NCI-H345 (cell line): ENCODE data around the gene SH3RF2.
"Not testable (repeated sequence)": the region's sequence is repeated elsewhere in the genome, so short reads cannot be mapped to it uniquely, and the experiment has no call there.

Experiments used
- DNase-seq: peaks from one replicate; lab custom pipeline; 2025; lab: John Stamatoyannopoulos, UW

SH3RF2 gene

DNA sequence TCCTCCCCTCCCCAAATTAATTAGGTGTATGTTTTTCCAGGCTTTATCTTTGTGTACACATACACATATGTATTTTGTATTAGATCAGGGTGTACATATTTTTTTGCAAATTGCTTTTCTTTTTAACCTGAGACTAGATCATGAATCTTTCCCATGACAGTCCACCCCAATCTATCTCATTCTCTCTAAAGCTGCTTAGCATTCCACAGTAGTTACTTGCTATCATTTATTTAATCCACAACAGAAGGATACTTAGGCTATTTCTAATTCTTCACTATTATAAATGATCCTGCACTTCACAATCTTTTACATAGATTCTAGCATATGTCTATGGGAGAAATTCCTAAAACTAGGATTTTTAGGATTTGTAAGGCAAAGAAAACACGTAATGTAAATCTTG, 43.9 kb downstream of the SH3RF2 start:
- no peak for DNase-seq

DNA sequence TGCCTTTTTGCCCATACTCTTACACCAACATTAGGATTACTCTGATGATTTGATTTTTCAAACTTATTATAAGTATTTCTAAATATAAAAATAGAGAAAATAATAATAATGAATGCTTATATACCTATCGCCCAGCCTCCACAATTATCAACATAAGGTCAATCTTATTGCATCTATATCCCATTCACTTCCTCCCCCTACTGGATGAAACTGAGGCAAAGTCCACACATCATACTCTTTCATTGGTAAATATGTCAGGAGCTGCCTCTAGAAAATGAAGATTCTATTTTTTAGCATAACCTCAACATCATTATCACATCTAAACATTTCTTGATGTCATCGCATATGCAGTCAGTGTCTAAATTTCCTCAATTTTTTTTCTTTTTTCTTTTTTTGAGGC, 44.3 kb downstream of the SH3RF2 start:
- no peak for DNase-seq

DNA sequence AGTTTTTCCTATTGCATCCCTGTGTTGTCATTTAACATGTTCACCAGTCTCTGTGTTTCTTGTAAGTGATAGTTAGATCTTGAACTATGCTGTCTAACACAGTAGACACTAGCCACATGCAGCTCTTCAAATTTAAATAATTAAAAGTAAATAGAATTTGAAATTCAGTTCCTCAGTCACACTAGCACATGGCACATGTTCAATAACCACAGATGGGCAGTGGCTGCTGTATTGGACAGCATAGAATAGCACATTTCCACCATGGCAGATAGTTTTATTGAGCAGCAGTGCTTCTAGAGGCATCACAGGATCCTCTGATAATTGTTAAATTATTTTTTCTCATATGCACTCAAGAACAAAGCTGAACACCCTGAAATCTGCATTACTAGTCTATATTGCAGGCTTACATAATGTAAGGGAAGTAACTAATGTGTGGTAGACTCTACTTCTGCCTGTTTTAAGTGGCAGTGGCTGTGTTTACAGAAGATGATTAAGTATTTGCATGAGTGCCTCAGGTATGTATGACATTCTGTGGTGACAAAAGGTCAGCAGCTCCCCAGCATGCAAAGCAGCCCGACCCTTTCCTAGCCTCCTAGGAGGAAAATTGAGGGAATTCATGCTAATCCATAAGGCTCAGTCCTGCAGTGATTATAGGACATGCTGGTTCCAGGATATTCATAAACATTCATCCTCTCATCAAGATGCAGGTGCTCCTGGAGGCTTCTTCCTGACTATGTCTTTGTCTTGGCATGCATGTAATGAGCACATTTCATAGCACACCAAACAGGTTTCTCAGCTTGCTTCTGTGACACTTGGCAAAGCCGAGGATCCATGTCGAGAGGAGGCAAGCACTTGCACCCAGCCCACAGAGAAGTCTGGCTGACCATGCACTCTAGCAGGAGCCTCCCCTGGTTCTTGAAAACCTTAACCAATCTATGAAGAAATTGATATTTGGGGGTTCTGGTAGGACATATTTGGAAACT, 45.5 kb downstream of the SH3RF2 start:
- DNase-seq, result no peak

DNA sequence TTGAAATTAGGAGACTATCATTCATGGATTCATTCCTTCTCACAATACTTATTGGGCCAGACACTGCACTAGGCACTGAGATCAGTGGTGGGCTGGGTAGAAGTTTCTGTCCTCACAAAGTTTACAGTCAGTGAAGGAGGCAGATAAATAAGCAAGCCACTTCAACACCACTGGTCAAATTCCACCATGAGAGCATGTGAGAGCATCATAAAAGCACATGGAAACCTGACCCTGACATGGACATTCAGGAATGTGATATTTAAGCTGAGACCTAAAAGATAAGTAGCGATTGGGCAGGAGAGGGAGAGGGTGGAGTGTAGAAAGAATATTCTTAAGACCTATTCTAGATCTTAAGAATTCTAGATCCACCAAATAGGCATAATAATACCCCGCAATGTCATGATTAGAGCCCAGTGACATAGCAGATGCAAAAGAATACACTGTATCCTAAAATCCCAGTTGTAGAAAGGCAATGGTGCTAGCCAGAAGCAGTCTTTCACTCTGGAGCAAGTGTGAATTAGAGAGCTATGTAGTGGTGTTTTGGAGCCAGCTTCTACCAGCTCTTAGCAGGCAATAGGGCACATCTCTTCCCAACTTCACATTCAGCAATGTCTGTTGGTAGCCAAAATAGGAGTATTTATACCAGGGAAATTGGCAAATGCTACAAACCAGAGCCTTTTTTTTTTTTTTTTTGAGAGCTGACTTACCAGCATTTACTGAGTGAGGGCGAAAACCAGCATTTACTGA, 46.4 kb downstream of the SH3RF2 start:
- DNase-seq, result no peak

DNA sequence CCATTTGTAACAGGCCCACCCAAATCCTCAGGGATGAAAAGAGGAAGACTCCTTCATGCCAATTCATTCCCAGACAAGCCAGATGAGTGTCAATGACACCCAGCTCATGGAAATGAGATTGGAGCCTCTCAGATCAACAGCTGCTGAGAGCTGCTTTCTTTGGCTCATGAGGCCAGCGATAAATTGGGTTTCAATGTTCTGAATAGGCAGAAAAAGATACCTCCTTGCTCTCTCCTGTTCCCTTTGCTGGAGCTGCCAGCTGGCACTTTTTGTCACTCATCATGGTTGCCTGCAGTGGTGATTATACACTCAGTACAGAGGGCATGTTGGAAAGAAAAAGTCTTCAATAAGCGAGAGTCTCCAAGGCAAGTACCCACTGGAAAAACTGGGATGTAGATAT, 47.1 kb downstream of the SH3RF2 start:
- DNase-seq, result peak; percentile 12

DNA sequence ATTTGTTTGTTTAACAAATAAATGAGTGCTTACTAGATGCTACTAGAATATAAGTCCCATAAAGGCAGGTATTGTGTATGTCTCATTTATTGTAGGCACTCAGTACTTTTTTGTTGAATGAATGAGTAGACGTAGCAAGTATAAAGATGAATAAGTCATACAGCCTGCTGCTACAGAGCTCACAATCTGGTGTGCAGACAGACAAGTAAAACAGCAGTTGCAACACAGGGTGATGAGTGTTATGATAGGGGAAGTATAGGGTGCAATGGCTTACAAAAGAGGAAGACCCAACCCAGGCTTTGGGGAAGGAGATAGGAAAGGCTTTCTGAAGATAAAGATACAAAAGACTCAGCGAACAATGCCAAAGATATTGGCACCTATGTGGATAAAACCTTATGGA, 47.7 kb downstream of the SH3RF2 start:
- DNase-seq, result no peak

DNA sequence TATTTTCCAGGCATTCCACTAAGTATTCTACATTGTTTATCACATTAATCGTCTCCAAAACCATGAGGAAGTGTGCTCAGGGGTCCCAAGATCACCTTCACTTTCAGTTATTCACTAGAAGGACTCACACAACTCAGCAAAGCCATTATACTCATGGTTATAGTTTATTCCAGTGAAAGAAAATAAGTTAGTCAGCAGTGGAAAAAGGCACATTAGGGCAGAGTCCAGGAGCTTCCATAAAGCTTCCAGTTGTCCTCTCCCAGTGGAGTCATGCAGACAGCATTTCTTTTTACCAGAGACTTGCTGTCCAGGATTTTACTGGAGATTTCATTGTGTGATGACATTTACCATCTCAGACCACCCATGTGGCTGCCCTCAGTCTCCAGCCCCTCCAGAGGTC, 51.5 kb downstream of the SH3RF2 start:
- DNase-seq, result no peak

DNA sequence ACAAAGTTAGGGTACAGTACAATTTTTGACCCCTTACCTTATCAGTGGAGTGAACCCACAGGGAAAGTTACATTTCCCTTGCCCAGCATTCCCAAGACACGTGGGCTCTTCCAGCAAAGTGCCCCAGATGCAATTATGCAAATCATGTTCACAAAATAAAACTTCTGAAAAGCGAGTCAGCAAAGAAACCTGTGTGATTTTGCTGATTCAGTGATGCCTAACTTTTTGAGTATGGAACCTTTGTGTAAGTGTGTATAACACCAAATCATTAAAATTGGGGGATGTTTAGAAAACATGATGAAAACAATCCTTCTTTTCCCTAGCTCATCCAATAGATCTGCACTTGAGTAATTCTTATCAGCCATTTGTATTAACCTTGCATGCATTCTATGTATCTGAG, 52.6 kb downstream of the SH3RF2 start:
- DNase-seq, result no peak

DNA sequence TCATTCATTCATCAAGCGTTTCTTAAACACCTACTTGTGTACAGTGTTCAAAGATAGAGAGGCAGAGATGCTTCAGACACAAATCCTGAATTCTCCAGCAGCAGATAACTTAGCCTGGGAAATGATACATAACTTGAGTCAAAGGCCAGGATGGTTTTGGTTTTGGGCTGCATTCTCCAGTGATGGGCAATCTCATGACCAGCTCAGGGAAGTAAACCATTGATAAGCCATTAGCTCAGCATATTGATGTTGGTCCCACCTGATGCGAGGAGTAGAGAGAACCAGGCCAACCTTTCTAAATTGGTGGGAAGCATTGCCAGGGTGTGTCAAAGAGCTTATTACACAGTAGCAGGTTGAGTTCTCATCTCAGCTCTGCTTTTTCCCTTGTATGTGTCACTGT, 53.0 kb downstream of the SH3RF2 start:
- DNase-seq, result no peak

DNA sequence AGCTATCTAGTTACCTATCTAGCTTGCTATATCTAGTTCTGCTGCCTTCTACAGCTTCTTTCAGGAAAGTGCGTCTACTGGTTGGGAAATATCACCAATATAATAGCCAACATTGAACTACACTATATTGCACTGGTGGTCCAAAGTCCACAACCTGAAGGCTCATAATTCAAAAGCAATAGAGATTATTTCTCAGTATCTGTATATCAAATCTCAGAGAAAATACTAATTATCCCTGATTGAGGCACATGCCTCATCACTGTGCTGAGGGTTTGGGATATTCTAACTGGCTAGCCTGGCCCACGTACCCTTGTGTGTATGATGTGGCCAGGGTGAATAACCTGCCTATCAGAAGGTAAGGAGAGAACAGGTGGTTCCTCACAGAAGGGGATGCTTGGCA, 53.8 kb downstream of the SH3RF2 start:
- DNase-seq, result no peak

DNA sequence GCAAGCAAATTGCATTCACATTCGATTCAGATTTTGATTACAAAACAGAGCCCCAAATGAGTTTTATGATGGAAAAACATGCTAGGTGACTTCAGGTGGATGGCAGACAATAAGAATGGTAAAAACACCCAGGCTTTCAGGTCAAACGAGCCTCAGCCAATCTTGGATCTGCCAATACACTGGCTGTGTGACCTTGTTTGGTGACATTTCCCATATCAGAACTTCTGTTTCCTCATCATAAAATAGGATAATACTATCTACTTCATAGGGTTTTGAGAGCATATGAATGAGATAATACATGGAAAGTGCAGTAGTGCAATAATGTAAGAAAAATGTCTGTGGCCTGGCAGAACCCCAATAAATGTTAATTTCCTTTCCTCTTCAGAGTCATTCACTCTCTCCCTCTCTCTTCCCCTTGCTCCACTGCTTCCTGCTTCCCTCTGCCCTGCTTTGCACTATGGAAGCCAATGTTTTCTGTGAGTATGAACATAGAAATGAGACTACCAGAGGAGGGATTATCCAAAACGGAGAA, 54.7 kb downstream of the SH3RF2 start:
- DNase-seq, result no peak

DNA sequence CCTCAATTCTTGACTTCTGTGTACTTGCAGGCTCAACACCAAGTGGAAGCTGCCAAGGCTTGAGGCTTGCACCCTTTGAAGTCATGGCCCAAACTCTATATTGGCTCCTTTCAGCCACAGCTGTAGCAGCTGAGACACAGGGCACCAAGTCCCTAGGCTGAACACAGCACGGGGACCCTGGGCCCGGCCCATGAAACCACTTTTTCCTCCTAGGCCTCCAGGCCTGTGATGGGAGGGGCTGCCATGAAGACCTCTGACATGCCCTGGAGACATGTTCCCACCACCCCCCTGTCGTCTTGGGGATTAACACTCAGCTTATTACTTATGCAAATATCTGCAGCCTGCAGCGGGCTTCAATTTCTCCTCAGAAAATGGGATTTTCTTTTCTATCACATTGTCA, 57.2 kb downstream of the SH3RF2 start:
- DNase-seq, result not testable (repeated sequence)

DNA sequence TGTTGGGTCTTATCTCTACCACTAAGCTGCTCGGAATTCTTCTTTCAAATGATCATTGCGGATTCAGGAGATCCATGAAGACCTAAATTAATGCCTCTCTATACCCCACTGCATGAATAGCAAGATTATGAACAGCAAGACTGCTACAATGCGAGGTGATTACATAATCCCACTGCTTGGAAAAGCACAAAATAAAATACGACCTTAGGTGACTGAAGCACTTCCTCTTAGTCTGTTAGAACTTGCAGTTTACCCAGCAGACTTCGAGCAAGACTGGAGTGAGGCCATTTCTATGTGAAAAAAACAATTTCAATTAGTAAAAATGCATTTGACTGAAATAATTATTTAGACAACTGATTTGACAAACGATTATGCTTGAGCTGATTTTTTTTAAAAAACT, 59.8 kb downstream of the SH3RF2 start:
- no peak for DNase-seq

DNA sequence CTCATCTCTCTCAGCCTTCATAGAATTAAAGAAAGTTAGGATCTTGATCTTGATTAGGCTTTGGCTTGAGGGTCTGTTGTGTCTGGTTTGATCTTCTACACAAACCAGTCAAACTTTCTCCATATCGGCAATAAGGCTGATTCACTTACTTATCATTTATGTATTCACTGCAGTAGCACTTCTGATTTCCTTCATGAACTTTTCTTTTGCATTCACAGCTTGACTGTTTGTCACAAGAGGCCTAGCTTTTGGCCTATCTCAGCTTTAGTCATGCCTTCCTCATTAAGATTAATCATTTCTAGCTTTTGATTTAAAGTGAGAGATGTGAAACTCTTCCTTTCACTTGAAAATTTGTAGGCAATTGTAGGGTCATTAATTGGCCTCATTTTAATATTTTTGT, 62.8 kb downstream of the SH3RF2 start:
- DNase-seq, result no peak

DNA sequence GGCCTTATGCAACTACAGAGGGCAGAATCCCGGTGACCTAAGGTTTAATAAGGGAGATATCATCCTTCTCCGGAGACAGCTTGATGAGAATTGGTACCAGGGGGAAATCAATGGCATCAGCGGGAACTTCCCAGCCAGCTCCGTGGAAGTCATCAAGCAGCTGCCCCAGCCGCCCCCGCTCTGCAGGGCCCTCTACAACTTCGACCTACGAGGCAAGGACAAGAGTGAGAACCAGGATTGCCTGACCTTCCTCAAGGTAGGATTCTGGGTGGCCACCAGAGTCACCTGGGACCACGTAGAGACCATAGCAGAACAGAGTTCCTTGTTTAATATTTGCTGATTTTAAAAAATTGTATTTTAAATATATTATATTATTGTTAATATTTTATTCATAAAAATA, 63.7 kb downstream of the SH3RF2 start:
- DNase-seq, result no peak

DNA sequence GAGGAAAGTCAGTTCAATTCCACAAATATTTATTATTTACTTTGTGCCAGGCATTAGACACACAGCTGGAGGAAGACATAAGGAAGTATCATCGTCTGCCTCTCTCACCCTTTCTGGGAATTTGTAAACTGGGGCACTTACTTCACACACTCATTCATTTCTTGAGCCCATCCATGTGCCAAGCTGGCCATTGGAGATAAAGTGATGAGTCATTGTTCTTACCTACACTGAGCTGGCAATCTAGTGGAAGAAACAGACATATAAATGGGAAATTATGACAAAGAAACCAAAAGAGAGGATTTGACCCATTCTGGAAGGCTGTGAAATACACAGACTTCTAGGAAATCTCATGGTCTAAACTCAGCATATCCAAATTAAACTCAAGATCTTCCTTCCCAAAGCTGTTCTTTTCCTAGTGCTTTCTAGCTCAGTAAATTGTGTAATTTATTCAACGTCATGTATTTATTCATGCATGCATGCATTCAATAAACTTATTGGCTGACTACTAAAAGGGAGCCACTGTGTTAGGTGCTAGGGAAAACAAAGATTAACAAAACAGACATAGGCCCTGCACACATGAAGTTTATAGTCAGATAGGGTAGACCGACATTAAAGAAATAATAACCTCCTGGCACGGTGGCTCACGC, 65.3 kb downstream of the SH3RF2 start:
- DNase-seq, result no peak

DNA sequence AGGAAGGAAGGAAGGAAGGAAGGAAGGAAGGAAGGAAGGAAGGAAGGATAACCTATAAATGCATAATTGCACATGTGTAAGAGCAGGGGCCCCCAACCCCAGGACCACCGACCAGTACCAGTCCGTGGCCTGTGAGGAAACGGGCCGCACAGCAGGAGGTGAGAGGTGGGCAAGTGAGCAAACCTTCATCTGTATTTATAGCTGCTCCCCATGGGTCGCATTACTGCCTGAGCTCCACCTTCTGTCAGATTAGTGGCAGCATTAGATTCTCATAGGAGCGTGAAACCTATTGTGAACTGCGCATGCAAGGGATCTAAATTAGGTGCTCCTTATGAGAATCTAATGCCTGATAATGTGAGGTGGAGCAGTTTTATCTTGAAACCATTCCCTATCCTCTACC, 66.1 kb downstream of the SH3RF2 start:
- DNase-seq, result no peak

DNA sequence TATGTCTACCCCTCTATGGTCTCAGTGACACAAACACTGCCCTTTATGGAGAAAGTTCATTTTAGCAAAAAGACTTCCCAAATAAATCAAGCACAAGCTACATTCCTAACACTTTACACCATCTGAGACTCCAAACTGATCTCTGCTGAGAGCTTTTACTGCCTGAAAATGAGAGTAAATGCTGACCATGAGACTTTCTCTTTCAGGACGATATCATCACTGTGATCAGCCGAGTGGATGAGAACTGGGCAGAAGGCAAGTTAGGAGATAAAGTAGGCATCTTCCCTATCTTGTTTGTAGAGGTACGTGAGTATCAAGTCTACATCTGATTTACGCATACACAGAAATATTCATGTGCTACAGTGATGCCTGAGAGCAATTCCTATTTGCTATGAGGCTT, 67.5 kb downstream of the SH3RF2 start:
- no peak for DNase-seq

DNA sequence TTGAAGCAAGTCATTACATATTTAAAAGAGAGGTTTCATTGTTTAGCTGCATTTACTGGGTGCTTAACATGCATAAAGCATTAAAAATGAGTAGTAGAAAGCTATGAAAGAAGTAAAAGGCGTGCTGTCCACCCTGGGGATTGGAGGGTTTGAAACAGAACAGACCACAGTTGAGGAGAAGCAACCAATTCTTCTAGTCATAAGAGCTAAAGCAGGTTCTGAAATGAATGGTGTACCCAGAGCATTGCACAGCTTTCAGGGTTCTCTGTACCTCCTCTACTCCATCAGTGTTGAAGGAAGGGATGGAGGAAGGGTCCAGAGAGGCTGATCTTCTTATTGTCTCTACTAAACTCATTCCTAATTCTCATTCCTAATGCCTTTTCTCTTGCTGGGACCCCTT, 68.9 kb downstream of the SH3RF2 start:
- no peak for DNase-seq

DNA sequence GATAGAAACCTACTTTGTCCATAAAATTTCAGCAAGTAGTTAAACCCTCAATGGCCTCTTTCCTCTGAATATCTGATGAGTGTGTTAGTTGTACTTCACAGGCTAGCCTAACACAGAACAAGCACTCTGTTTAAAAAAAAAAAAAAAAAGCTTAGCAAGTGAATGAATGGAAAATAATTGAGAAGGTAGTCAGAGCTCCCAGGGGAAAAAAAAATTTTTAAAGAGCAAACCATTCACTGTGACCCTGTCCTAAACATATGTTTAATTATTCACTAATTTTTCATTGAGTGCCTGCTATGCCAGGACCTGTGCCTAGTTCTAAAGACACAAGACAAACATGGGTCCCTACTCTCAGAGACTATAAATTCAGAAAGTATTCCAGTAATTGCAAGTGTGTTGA, 69.3 kb downstream of the SH3RF2 start:
- DNase-seq, result no peak

DNA sequence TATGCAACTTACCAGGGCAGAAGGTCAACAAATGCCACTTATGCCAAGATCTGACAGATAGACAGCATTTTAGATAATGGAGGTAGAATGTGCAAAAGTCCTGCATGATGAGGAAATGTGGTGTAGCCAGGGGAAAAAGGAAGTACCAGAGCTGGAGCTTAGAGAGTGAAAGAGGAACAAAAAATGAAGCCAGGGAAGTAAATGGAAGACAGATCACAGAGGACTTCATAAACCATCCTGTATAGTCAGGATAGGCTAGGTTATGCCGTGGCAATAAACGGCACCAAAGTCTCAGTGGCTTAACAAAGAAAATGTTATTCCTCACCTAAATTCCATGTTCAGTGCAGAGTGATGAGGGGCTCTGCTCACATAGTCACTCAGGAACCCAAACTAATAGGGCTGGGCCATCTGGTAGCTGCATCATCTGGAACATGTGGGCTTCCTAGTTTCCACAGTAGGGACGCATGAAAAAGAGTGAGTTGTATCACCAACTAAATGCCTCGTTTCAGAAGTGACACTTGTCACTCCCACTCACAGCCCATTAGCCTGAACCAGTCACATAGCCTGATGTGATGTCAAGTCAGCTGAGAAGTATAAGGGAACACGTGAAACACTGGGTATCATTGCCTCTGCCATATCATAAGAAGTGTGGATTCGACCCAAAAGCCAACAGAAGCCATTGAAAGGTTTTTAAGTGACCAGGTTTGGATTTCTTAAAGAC, 70.3 kb downstream of the SH3RF2 start:
- DNase-seq, result no peak

DNA sequence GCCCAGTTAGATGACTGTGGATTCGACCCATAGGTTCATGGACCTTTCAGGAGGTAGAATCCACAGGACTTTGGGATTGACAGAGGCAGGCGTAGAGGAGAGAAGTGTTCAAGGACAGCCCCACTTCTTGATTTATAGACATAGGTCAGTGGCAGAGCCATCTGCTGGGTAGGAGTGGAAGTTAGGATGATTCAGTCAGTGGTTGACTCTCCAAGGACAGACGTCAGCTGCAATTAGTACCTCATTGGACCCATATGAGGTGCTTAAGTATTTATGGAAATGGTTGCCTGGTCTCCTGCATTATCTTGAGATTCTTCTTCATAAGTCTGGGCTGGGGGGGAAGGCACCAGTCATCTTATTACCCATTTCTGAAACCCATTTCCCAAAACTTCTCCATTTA, 70.9 kb downstream of the SH3RF2 start:
- no peak for DNase-seq
